Muscle of leg (tissue), 11 donors: ENCODE data around the gene SORCS1. TPM values are rescaled to one million over a fixed set of nuclear protein-coding genes. Genes with fewer than 3 reads are reported as not detected.

ENCODE experiments used
- DNase-seq: peaks from one replicate; pipeline ENCODE4 v3.0.0; 2013
- H3K27ac ChIP-seq: one replicate; pipeline ENCODE4 v1.5.1; 2013; ENCODE audit warnings: mild to moderate bottlenecking, low read length, control low read depth
- H3K27me3 ChIP-seq: one replicate; pipeline ENCODE4 v1.6.1; 2013; ENCODE audit warnings: low read length; ENCODE audit not compliant: control insufficient read depth, insufficient read depth
- H3K36me3 ChIP-seq: one replicate; pipeline ENCODE4 v1.6.1; 2013; ENCODE audit warnings: low read length; ENCODE audit not compliant: control insufficient read depth, insufficient read depth
- H3K4me1 ChIP-seq: one replicate; pipeline ENCODE4 v1.6.1; 2013; ENCODE audit warnings: low read length; ENCODE audit not compliant: control insufficient read depth, insufficient read depth
- H3K4me3 ChIP-seq: one replicate; pipeline ENCODE4 v1.5.1; 2013; ENCODE audit warnings: low read length, control low read depth
- H3K9me3 ChIP-seq: replicated peaks from 2 replicates; pipeline ENCODE4 v1.6.1; 2013; ENCODE audit warnings: low read depth, low read length; ENCODE audit not compliant: control insufficient read depth
- WGBS: methylation state at CpG from one replicate; pipeline ENCODE4 v1.1.5; 2013; ENCODE audit warnings: missing lambda C conversion rate; ENCODE audit not compliant: insufficient coverage; 5-methylcytosine and 5-hydroxymethylcytosine counted together
- polyA plus RNA-seq, 8 donors: library from polyadenylated mRNA; unstranded; fragments of 120-200 nt; gene quantifications; one replicate each; pipeline versions ENCODE4 v1.2.1 to v1.2.3, GENCODE V29; 2013; ENCODE audit warnings: inconsistent platforms in 1 of 8, low replicate concordance in 1 of 8; ENCODE audit not compliant: insufficient read length in 8 of 8, insufficient read depth in 1 of 8
- total RNA-seq: library from RNA; stranded (reverse); fragments of 120-200 nt; gene quantifications from one replicate; pipeline ENCODE4 v1.2.4, GENCODE V29; 2013

Gene SORCS1
- total and polyA plus RNA-seq, 9 donors = 2.4 to 6.2 (median 3.8) TPM

GRCh38 chr10:107122703-107123102 lies 41.8 kb downstream of the SORCS1 start:
- no peaks in the 10 kb centered on the region for H3K9me3 ChIP-seq
- no peak overlapping the region for H3K27ac ChIP-seq
- 63% methylated on average over 1 of the region's 2 CpGs for WGBS
- no peak overlapping the region for H3K4me3 ChIP-seq
- H3K27me3 ChIP-seq = no peaks in the 10 kb centered on the region
- DNase-seq = no peak
- no peaks in the 10 kb centered on the region for H3K4me1 ChIP-seq
- H3K36me3 ChIP-seq = no peaks in the 10 kb centered on the region

GRCh38 chr10:107118866-107119265 lies 45.6 kb downstream of the SORCS1 start:
- Histone ChIP-seq H3K4me1 (no peaks in the 10 kb centered on the region), H3K9me3 (peaks cover 3% of the 10 kb centered on the region), H3K36me3 (no peaks in the 10 kb centered on the region), H3K27ac (no peak overlapping the region), H3K27me3 (no peaks in the 10 kb centered on the region), H3K4me3 (no peak overlapping the region)
- DNase-seq = no peak

- Histone ChIP-seq H3K36me3 (no peaks in the 10 kb centered on the region), H3K4me3 (no peak overlapping the region), H3K27ac (no peak overlapping the region), H3K27me3 (no peaks in the 10 kb centered on the region), H3K9me3 (peaks cover 5% of the 10 kb centered on the region), H3K4me1 (no peaks in the 10 kb centered on the region)
- WGBS = 20% methylated on average over 1 of the region's 4 CpGs
- DNase-seq = no peak
These were observed 60.4 kb downstream of the SORCS1 start for GRCh38 chr10:107104026-107104652.

- DNase-seq = no peak
These were observed 61.1 kb downstream of the SORCS1 start for GRCh38 chr10:107103174-107104025.

GRCh38 chr10:107098326-107098725 lies 66.2 kb downstream of the SORCS1 start:
- no peak for DNase-seq
- Histone ChIP-seq H3K9me3 (no peaks in the 10 kb centered on the region), H3K36me3 (no peaks in the 10 kb centered on the region), H3K4me3 (no peak overlapping the region), H3K4me1 (no peaks in the 10 kb centered on the region), H3K27ac (no peak overlapping the region), H3K27me3 (no peaks in the 10 kb centered on the region)
- WGBS = no CpG with 5 or more reads among the region's 2 CpGs

More at GRCh38 chr10:107103174-107104025, 61.1 kb downstream of the SORCS1 start:
- Histone ChIP-seq H3K27me3 (no peaks in the 10 kb centered on the region), H3K4me1 (no peaks in the 10 kb centered on the region), H3K4me3 (no peak overlapping the region), H3K27ac (no peak overlapping the region), H3K9me3 (no peaks in the 10 kb centered on the region), H3K36me3 (no peaks in the 10 kb centered on the region)
- WGBS = 52% methylated on average over 2 of the region's 8 CpGs

GRCh38 chr10:107094824-107095522 lies 69.5 kb downstream of the SORCS1 start:
- H3K36me3 ChIP-seq = no peaks in the 10 kb centered on the region
- no peaks in the 10 kb centered on the region for H3K27me3 ChIP-seq
- no peaks in the 10 kb centered on the region for H3K9me3 ChIP-seq
- no peak overlapping the region for H3K4me3 ChIP-seq
- no peak for DNase-seq
- H3K4me1 ChIP-seq = no peaks in the 10 kb centered on the region
- 94% methylated on average over 2 of the region's 6 CpGs for WGBS
- H3K27ac ChIP-seq = no peak overlapping the region

- H3K9me3 ChIP-seq = no peaks in the 10 kb centered on the region
- 83% methylated on average over 1 of the region's 1 CpG for WGBS
- no peak overlapping the region for H3K27ac ChIP-seq
- no peak overlapping the region for H3K4me3 ChIP-seq
- no peak for DNase-seq
- H3K27me3 ChIP-seq = no peaks in the 10 kb centered on the region
- H3K4me1 ChIP-seq = no peaks in the 10 kb centered on the region
- H3K36me3 ChIP-seq = no peaks in the 10 kb centered on the region
These were observed 72.2 kb downstream of the SORCS1 start for GRCh38 chr10:107092321-107092720.

- no peaks in the 10 kb centered on the region for H3K4me1 ChIP-seq
- peak; percentile 15 for DNase-seq
- 45% methylated on average over 2 of the region's 2 CpGs for WGBS
These were observed 73.4 kb downstream of the SORCS1 start for GRCh38 chr10:107091126-107091525.

GRCh38 chr10:107085665-107086525 lies 78.6 kb downstream of the SORCS1 start:
- no CpG with 5 or more reads among the region's 6 CpGs for WGBS
- H3K27me3 ChIP-seq = no peaks in the 10 kb centered on the region

More at GRCh38 chr10:107091126-107091525, 73.4 kb downstream of the SORCS1 start:
- no peak overlapping the region for H3K27ac ChIP-seq
- no peaks in the 10 kb centered on the region for H3K27me3 ChIP-seq
- no peak overlapping the region for H3K4me3 ChIP-seq
- H3K36me3 ChIP-seq = no peaks in the 10 kb centered on the region
- H3K9me3 ChIP-seq = no peaks in the 10 kb centered on the region

More at GRCh38 chr10:107085665-107086525, 78.6 kb downstream of the SORCS1 start:
- Histone ChIP-seq H3K4me3 (no peak overlapping the region), H3K27ac (no peak overlapping the region), H3K36me3 (no peaks in the 10 kb centered on the region), H3K4me1 (no peaks in the 10 kb centered on the region), H3K9me3 (no peaks in the 10 kb centered on the region)
- no peak for DNase-seq
